Activated naive CD4-positive, alpha-beta T cell treated with anti-CD3 and anti-CD28 coated beads, Interleukin-2, amount 10 ng/mL, durations not matched to agents 7 days and 5 days (primary cell): ENCODE data around the gene MREG.

ENCODE experiments used
- CTCF ChIA-PET: fragments of 350-600 bp; sonication (Branson Sonifier 250); formaldehyde crosslinking; loops from one replicate; lab custom pipeline; 2021; ENCODE audit warnings: antibody characterized with exemption; lab: Charles Lee
- DNase-seq: peaks from one replicate; pipeline ENCODE4 v3.0.0-alpha.2; 2020
- H3K27ac Mint-ChIP-seq: one replicate; pipeline ENCODE4 v1.8.0; 2021; ENCODE audit warnings: mild to moderate bottlenecking, moderate library complexity, mixed read lengths
- H3K27me3 Mint-ChIP-seq: one replicate; pipeline ENCODE4 v1.8.0; 2021; ENCODE audit warnings: mild to moderate bottlenecking, mixed read lengths
- H3K36me3 Mint-ChIP-seq: one replicate; pipeline ENCODE4 v1.8.0; 2021; ENCODE audit warnings: mixed read lengths
- H3K4me1 Mint-ChIP-seq: one replicate; pipeline ENCODE4 v1.8.0; 2021; ENCODE audit warnings: mixed read lengths
- H3K4me3 Mint-ChIP-seq: one replicate; pipeline ENCODE4 v1.8.0; 2021; ENCODE audit warnings: mild to moderate bottlenecking, moderate library complexity, mixed read lengths
- H3K9me3 Mint-ChIP-seq: one replicate; pipeline ENCODE4 v1.8.0; 2021; ENCODE audit warnings: mixed read lengths

The MREG gene

DNA sequence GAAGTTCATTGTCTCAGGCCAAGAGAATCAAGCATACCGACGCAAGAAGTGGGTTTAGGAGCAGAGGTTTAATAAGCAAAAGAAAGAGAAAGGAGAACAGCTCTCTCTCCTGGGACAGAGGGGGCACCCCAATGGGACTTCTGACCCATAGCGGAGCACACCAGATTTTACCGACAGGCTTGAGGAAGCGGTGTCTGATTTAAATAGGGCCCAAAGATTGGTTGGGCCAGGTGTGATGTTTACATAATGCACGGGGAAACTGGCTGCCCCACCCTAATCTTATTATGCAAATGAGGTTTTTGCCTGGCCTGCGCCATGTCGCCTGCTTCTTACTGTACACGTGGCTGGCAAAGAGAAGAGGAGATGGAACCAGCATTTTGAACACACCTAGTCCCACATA, 106.2 kb downstream of the MREG start:
- CTCF ChIA-PET, result interaction anchor here (0.6 kb wide), 1 partner anchor 105 kb away, joined by 3 read pairs; no protein-coding TSS in a partner anchor
- H3K4me1 Mint-ChIP-seq, result no peaks in the 10 kb centered on the region
- H3K9me3 Mint-ChIP-seq, result no peaks in the 10 kb centered on the region
- no peak overlapping the region for H3K27ac Mint-ChIP-seq
- H3K36me3 Mint-ChIP-seq, result no peaks in the 10 kb centered on the region
- DNase-seq, result no peak
- peaks cover 32% of the 10 kb centered on the region for H3K27me3 Mint-ChIP-seq
- no peak overlapping the region for H3K4me3 Mint-ChIP-seq

- CTCF ChIA-PET, result no interaction called here
- H3K27me3 Mint-ChIP-seq, result peaks cover 32% of the 10 kb centered on the region
- no peaks in the 10 kb centered on the region for H3K4me1 Mint-ChIP-seq
- H3K4me3 Mint-ChIP-seq, result no peak overlapping the region
- H3K9me3 Mint-ChIP-seq, result no peaks in the 10 kb centered on the region
- H3K36me3 Mint-ChIP-seq, result no peaks in the 10 kb centered on the region
- no peak for DNase-seq
- H3K27ac Mint-ChIP-seq, result no peak overlapping the region
These were observed 106.9 kb downstream of the MREG start for GRCh38 chr2:215906458-215906857.

GRCh38 chr2:215905691-215906090, 107.7 kb downstream of the MREG start:
- DNase-seq, result no peak
- no peak overlapping the region for H3K27ac Mint-ChIP-seq
- no peak overlapping the region for H3K4me3 Mint-ChIP-seq
- H3K36me3 Mint-ChIP-seq, result no peaks in the 10 kb centered on the region
- H3K9me3 Mint-ChIP-seq, result no peaks in the 10 kb centered on the region
- peaks cover 31% of the 10 kb centered on the region for H3K27me3 Mint-ChIP-seq
- no peaks in the 10 kb centered on the region for H3K4me1 Mint-ChIP-seq
- CTCF ChIA-PET, result no interaction called here

- Mint-ChIP-seq H3K4me1 (no peaks in the 10 kb centered on the region), H3K36me3 (no peaks in the 10 kb centered on the region), H3K27me3 (peaks cover 31% of the 10 kb centered on the region), H3K4me3 (no peak overlapping the region), H3K9me3 (no peaks in the 10 kb centered on the region), H3K27ac (no peak overlapping the region)
- DNase-seq, result no peak
- CTCF ChIA-PET, result no interaction called here
These were observed 109.2 kb downstream of the MREG start for GRCh38 chr2:215904101-215904500.

DNA sequence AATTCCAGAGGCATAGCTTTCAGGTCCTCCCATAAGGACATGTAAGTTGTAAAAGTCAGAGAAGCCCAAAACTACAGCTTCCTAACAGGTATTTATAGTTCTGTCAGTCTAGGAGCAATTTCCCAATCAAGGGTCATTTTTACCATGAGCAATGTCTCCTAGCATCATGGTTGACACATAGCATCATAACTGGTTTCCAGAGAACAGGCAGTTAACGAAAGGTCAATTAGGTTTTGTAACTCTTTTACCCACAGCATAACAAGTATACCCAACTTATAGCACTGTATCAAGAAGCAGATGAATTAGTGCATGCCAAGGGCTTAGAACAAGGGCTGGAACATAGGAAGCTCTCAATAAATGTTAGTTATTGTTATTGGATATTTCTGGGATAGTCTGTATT, 110.1 kb downstream of the MREG start:
- no peaks in the 10 kb centered on the region for H3K36me3 Mint-ChIP-seq
- H3K27ac Mint-ChIP-seq, result no peak overlapping the region
- DNase-seq, result no peak
- no peaks in the 10 kb centered on the region for H3K9me3 Mint-ChIP-seq
- no peak overlapping the region for H3K4me3 Mint-ChIP-seq
- peaks cover 29% of the 10 kb centered on the region for H3K27me3 Mint-ChIP-seq
- CTCF ChIA-PET, result no interaction called here
- no peaks in the 10 kb centered on the region for H3K4me1 Mint-ChIP-seq

DNA sequence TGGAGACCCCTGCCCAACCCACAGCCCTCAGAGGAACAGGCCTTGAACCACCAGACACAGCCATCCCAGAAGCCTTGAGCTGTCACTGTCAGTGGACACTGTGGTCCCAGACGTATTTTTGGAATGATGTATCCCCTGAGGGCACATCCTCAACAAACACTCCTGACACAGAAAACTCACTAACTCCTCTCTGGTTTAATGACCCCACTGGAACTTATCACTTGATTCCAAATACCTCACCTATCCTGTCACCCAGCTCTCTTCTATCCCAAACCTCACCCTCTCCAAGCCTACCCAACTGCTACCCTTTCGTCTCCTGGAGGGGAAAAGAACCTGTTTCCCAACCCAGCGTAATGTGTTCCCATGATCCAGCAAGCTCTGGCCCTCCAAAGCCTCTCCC, 111.6 kb downstream of the MREG start:
- Mint-ChIP-seq H3K36me3 (no peaks in the 10 kb centered on the region), H3K4me3 (no peak overlapping the region), H3K4me1 (no peaks in the 10 kb centered on the region), H3K9me3 (no peaks in the 10 kb centered on the region), H3K27ac (no peak overlapping the region), H3K27me3 (peaks cover 24% of the 10 kb centered on the region)
- CTCF ChIA-PET, result interaction anchor here (0.9 kb wide), 1 partner anchor 477 kb away, joined by 3 read pairs; no protein-coding TSS in a partner anchor
- no peak for DNase-seq

DNA sequence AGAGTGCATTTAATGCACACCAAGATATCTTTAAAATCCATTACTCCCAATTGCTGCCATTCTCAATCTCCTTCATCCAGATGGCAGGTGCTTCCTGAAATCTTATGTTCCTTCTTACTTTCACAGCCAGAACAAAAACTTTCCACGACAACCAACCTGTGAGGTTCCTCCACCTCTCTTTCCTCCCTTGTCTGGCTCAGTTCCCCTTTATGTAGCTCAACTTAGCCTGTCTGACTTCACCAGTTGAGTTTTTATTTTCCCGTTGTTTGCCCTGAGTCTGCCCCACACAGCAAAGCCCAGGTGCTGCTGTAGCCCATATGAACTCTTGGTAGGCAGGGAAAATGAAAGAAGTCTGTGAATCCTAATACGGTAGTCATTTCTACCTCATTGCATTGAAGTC, 112.5 kb downstream of the MREG start:
- CTCF ChIA-PET, result no interaction called here
- H3K36me3 Mint-ChIP-seq, result no peaks in the 10 kb centered on the region
- H3K4me3 Mint-ChIP-seq, result no peak overlapping the region
- DNase-seq, result no peak
- H3K27ac Mint-ChIP-seq, result no peak overlapping the region
- H3K4me1 Mint-ChIP-seq, result no peaks in the 10 kb centered on the region
- no peaks in the 10 kb centered on the region for H3K9me3 Mint-ChIP-seq
- peaks cover 24% of the 10 kb centered on the region for H3K27me3 Mint-ChIP-seq

- H3K27ac Mint-ChIP-seq, result no peak overlapping the region
- no peaks in the 10 kb centered on the region for H3K36me3 Mint-ChIP-seq
- CTCF ChIA-PET, result no interaction called here
- no peak overlapping the region for H3K4me3 Mint-ChIP-seq
- peaks cover 24% of the 10 kb centered on the region for H3K27me3 Mint-ChIP-seq
- H3K9me3 Mint-ChIP-seq, result no peaks in the 10 kb centered on the region
- no peak for DNase-seq
- no peaks in the 10 kb centered on the region for H3K4me1 Mint-ChIP-seq
These were observed 113.1 kb downstream of the MREG start for GRCh38 chr2:215900203-215900611.

GRCh38 chr2:215899141-215900074, 113.9 kb downstream of the MREG start:
- Mint-ChIP-seq H3K4me1 (no peaks in the 10 kb centered on the region), H3K4me3 (no peak overlapping the region), H3K27ac (no peak overlapping the region), H3K27me3 (peaks cover 23% of the 10 kb centered on the region), H3K36me3 (no peaks in the 10 kb centered on the region), H3K9me3 (no peaks in the 10 kb centered on the region)
- CTCF ChIA-PET, result no interaction called here
- DNase-seq, result no peak

- CTCF ChIA-PET, result interaction anchor here (0.8 kb wide), 1 partner anchor 33 kb away, joined by 3 read pairs; no protein-coding TSS in a partner anchor
These were observed 115.0 kb downstream of the MREG start for GRCh38 chr2:215898363-215898762.

DNA sequence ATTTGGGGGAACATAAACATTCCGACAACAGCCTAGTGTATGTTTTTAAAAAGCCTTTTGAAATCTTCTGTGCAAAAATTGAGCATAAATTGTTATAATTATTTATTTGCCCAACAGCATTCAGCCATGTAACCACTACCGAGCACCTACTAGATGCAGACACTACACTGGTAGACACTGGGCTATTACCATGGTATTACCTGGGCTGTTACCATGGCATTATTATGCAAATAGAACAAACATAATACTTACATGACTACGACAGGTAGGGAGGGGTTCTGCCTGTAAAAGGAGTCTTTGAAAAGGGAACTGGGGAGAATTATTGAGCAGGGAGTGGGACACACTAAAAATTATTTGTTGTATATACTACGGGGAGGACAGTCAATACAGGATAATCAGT, 116.4 kb downstream of the MREG start:
- CTCF ChIA-PET, result no interaction called here
- Mint-ChIP-seq H3K4me1 (no peaks in the 10 kb centered on the region), H3K4me3 (no peak overlapping the region), H3K36me3 (no peaks in the 10 kb centered on the region), H3K27me3 (peaks cover 11% of the 10 kb centered on the region), H3K27ac (no peak overlapping the region), H3K9me3 (no peaks in the 10 kb centered on the region)
- DNase-seq, result no peak

More at GRCh38 chr2:215898363-215898762, 115.0 kb downstream of the MREG start:
- no peaks in the 10 kb centered on the region for H3K4me1 Mint-ChIP-seq
- DNase-seq, result no peak
- no peak overlapping the region for H3K27ac Mint-ChIP-seq
- no peak overlapping the region for H3K4me3 Mint-ChIP-seq
- H3K36me3 Mint-ChIP-seq, result no peaks in the 10 kb centered on the region
- peaks cover 16% of the 10 kb centered on the region for H3K27me3 Mint-ChIP-seq
- no peaks in the 10 kb centered on the region for H3K9me3 Mint-ChIP-seq

DNA sequence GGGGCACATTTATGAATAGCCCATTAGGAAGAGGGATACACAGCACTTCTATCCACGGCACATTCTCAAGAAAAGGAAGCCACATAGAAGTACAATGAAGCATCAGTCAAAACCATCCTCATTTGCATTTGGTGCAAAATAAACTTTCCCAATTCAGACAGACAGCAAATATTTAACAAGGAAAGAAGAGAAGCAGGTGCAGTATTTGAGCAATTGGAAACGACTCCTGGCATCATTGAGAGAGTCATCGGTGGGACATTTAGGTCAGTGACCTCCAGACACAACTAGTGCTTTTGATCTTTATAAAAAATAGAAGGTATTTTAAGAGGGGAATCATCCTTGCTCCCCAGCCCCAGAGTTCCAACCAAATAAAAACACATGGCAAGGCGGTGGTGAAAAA, 118.0 kb downstream of the MREG start:
- no peak overlapping the region for H3K27ac Mint-ChIP-seq
- no peaks in the 10 kb centered on the region for H3K9me3 Mint-ChIP-seq
- no peaks in the 10 kb centered on the region for H3K36me3 Mint-ChIP-seq
- no peaks in the 10 kb centered on the region for H3K4me1 Mint-ChIP-seq
- CTCF ChIA-PET, result no interaction called here
- H3K27me3 Mint-ChIP-seq, result peaks cover 10% of the 10 kb centered on the region
- no peak overlapping the region for H3K4me3 Mint-ChIP-seq
- no peak for DNase-seq
